K562 (cell line): ENCODE results near the gene SAP30BP. TPM values are rescaled to one million over a fixed set of nuclear protein-coding genes. Genes with fewer than 3 reads are reported as not detected.

Source experiments
- ATAC-seq: fragments of 200-7000 bp; cut with Tn5 transposase; 3 replicates; pipeline ENCODE4 v1.9.1; 2020; ENCODE audit warnings: moderate library complexity
- BruUV-seq: library from RNA; stranded (reverse); fragments of 400-500 nt; replicated peaks from 2 replicates; lab custom pipeline; 2021; lab: Mats Ljungman, UMichigan
- CTCF ChIA-PET: fragments of 300-600 bp; formaldehyde crosslinking; extraction: SDS; loops from one replicate; lab custom pipeline; 2021; ENCODE audit warnings: low intra/inter-chr PET ratio; lab: Yijun Ruan, JAX
- POLR2A ChIA-PET: fragments of 300-600, 350-650 bp; sonication (Branson Sonifier 250); formaldehyde crosslinking; extraction: SDS; loops from one replicate; lab custom pipeline; 2021; ENCODE audit warnings: antibody characterized with exemption, inconsistent platforms; lab: Yijun Ruan, JAX
- DNase-seq, 4 experiments: peaks; one replicate each; pipeline versions ENCODE4 v3.0.0 to v3.0.0-alpha.2; 2011 to 2018; ENCODE audit warnings: low spot score in 3 of 4, mixed read lengths in 3 of 4; ENCODE audit errors: extremely low read depth in 1 of 4
- FAIRE-seq: peaks from 2 replicates; lab custom pipeline; 2011; peaks lifted over from hg19 to GRCh38; lab: Jason Lieb, UNC
- H2AFZ ChIP-seq: 2 replicates; pipeline ENCODE4 v1.6.0; 2011; ENCODE audit warnings: low read depth, low read length, control low read depth, inconsistent platforms
- H3K27ac ChIP-seq: fragments of 200-600 bp; 3 replicates; pipeline ENCODE4 v1.8.0; 2011; ENCODE audit warnings: low read depth, mild to moderate bottlenecking, control low read depth, inconsistent platforms, low read length, moderate library complexity, mixed read lengths; ENCODE audit errors: extremely low read depth
- H3K27me3 ChIP-seq, 2 experiments: fragments of 300-600 bp in 1 of 2; 2 replicates in 1 of 2; 3 replicates in 1 of 2; pipeline versions ENCODE4 v1.6.0 to v1.8.0; 2011; ENCODE audit warnings: inconsistent platforms in 2 of 2, low read length in 2 of 2, mild to moderate bottlenecking in 1 of 2, mixed read lengths in 1 of 2, moderate library complexity in 1 of 2; ENCODE audit not compliant: control insufficient read depth in 2 of 2, insufficient read depth in 2 of 2
- H3K36me3 ChIP-seq: fragments of 300-600 bp; 3 replicates; pipeline ENCODE4 v1.8.0; 2011; ENCODE audit warnings: mild to moderate bottlenecking, low read length, inconsistent platforms; ENCODE audit not compliant: control insufficient read depth, insufficient read depth
- H3K4me1 ChIP-seq, 2 experiments: fragments of 200-600 bp in 1 of 2; replicated peaks in 1 of 2; 2 replicates in 1 of 2; 3 replicates in 1 of 2; pipeline versions ENCODE4 v1.5.1 to v1.8.0; 2011; ENCODE audit warnings: inconsistent platforms in 2 of 2, low read length in 2 of 2, mild to moderate bottlenecking in 1 of 2, mixed read lengths in 1 of 2, moderate library complexity in 1 of 2; ENCODE audit not compliant: control insufficient read depth in 2 of 2, insufficient read depth in 2 of 2
- H3K4me2 ChIP-seq: 2 replicates; pipeline ENCODE4 v1.6.1; 2011; ENCODE audit warnings: low read length, control low read depth, inconsistent platforms, mixed read lengths; ENCODE audit not compliant: insufficient read depth
- H3K4me3 ChIP-seq: fragments of 200-600 bp; sonication (generic), shearing (Covaris generic); 2 replicates; pipeline ENCODE4 v1.5.1; 2016; ENCODE audit warnings: control low read depth, inconsistent platforms
- H3K79me2 ChIP-seq: fragments of 200-600 bp; 3 replicates; pipeline ENCODE4 v1.8.0; 2011; ENCODE audit warnings: low read length, inconsistent platforms; ENCODE audit not compliant: control insufficient read depth, insufficient read depth
- H3K9ac ChIP-seq, 2 experiments: 2 replicates each; pipeline versions ENCODE4 v1.6.0 to v1.6.1; 2011; ENCODE audit warnings: low read depth in 2 of 2, low read length in 2 of 2, control low read depth in 1 of 2, inconsistent platforms in 1 of 2, mild to moderate bottlenecking in 1 of 2, mixed read lengths in 1 of 2; ENCODE audit not compliant: insufficient read depth in 1 of 2
- H3K9me1 ChIP-seq: one replicate; pipeline ENCODE4 v1.6.0; 2011; ENCODE audit warnings: inconsistent platforms, mild to moderate bottlenecking, low read length, moderate library complexity; ENCODE audit not compliant: control insufficient read depth, insufficient read depth
- H3K9me3 ChIP-seq: replicated peaks from 2 replicates; pipeline ENCODE4 v1.5.1; 2011; ENCODE audit warnings: low read depth, low read length, inconsistent platforms; ENCODE audit not compliant: control insufficient read depth, insufficient read depth
- H4K20me1 ChIP-seq: replicated peaks from 2 replicates; pipeline ENCODE4 v1.6.1; 2011; ENCODE audit warnings: low read length, inconsistent platforms, mixed read lengths; ENCODE audit not compliant: control insufficient read depth, insufficient read depth
- CBX8 ChIP-seq: fragments of 200-600 bp; sonication (generic); IDR thresholded peaks from 2 replicates; pipeline ENCODE4 v1.6.1; 2012; ENCODE audit warnings: borderline replicate concordance, mixed run types, low read depth, mild to moderate bottlenecking, moderate library complexity, mixed read lengths, low read length, control low read depth, inconsistent platforms; ENCODE audit not compliant: poor library complexity, severe bottlenecking; ENCODE audit errors: extremely low read depth
- E2F3 ChIP-seq: fragments of 250-450 bp; sonication (Bioruptor Pico); IDR thresholded peaks from 2 replicates; pipeline ENCODE4 v1.4.0; 2020; ENCODE audit warnings: mild to moderate bottlenecking
- MCM7 ChIP-seq, 2 experiments: fragments of 450-650 bp; IDR thresholded peaks; 2 replicates each; pipeline ENCODE4 v1.6.1; 2016 to 2018
- NFIC ChIP-seq: fragments of 450-650 bp; IDR thresholded peaks from 2 replicates; pipeline ENCODE4 v1.6.1; 2017; ENCODE audit warnings: mild to moderate bottlenecking, inconsistent platforms
- NFIX ChIP-seq: fragments of 250-450 bp; sonication (Bioruptor Pico); IDR thresholded peaks from 2 replicates; pipeline ENCODE4 v1.4.0; 2020; ENCODE audit warnings: low read depth, mild to moderate bottlenecking, moderate library complexity
- NR3C1 ChIP-seq: sonication (generic); formaldehyde crosslinking; IDR thresholded peaks from 2 replicates; pipeline ENCODE4 v1.8.1; 2022; ENCODE audit warnings: missing genetic modification reagents
- POU5F1 ChIP-seq: fragments of 150-350 bp; IDR thresholded peaks from 2 replicates; pipeline ENCODE4 v1.6.1; 2014; ENCODE audit warnings: borderline replicate concordance, low read length, low read depth, mild to moderate bottlenecking; ENCODE audit not compliant: partially characterized antibody
- RFX1 ChIP-seq: fragments of 450-650 bp; IDR thresholded peaks from 2 replicates; pipeline ENCODE4 v1.6.1; 2016; ENCODE audit warnings: mild to moderate bottlenecking, moderate library complexity
- TSC22D4 ChIP-seq: fragments of 450-650 bp; IDR thresholded peaks from 2 replicates; pipeline ENCODE4 v1.6.1; 2016; ENCODE audit warnings: missing genetic modification characterization, missing biosample characterization, control low read depth
- ZNF24 ChIP-seq: fragments of 450-650 bp; IDR thresholded peaks from 2 replicates; pipeline ENCODE4 v1.6.1; 2016
- WGBS: fragments of 100-300 bp; shearing (Covaris generic); methylation state at CpG from one replicate; pipeline ENCODE4 v1.1.6; 2016; ENCODE audit warnings: low coverage, mixed read lengths; ENCODE audit not compliant: insufficient coverage; ENCODE audit errors: missing lambda C conversion rate; 5-methylcytosine and 5-hydroxymethylcytosine counted together
- in situ Hi-C: fragments of 300-500 bp; cut with MboI; formaldehyde crosslinking; loops from 4 replicates; pipeline ENCODE4 v1.15.0; 2018; ENCODE audit warnings: inconsistent platforms, mixed read lengths
- intact Hi-C: fragments of 100-400 bp; cut with micrococcal nuclease; formaldehyde crosslinking; loops from 2 replicates; pipeline ENCODE4 v1.14.2; 2022
- polyA plus RNA-seq, 8 experiments: library from polyadenylated mRNA; depleted of rRNA in 4 of 8; stranded (reverse) in 5 of 8; unstranded in 3 of 8; fragments of >200 nt; fragmentation: Nextera tagmentation in 2 of 8; fragmentation: Illumina TruSeq in 1 of 8; extraction: Ambion mirVana in 2 of 8; extraction: Trizol in 1 of 8; gene quantifications; 2 replicates each; pipeline versions ENCODE4 v1.2.1 to v1.2.3, GENCODE V29; 2011 to 2014; ENCODE audit warnings: inconsistent platforms in 1 of 8, missing spikeins in 1 of 8
- total RNA-seq, 7 experiments: library from RNA; depleted of rRNA in 6 of 7; stranded (reverse); fragments of >200 nt in 6 of 7; fragmentation: Illumina TruSeq in 2 of 7; extraction: Trizol in 2 of 7; gene quantifications; 2 replicates each; pipeline versions ENCODE4 v1.2.1 to v1.2.3, GENCODE V29; 2011 to 2021; ENCODE audit warnings: low replicate concordance in 1 of 7
- TF ChIP-seq, protein P1 (sequence below): fragments of 450-650 bp; IDR thresholded peaks from 2 replicates; pipeline ENCODE4 v1.6.1; 2016; ENCODE audit warnings: borderline replicate concordance
- TF ChIP-seq, protein P2 (sequence below): sonication (generic); formaldehyde crosslinking; IDR thresholded peaks from 2 replicates; pipeline ENCODE4 v1.8.1; 2023; ENCODE audit warnings: missing genetic modification reagents, mild to moderate bottlenecking, borderline replicate concordance
- TF ChIP-seq, protein P3 (sequence below): fragments of 250-450 bp; sonication (Bioruptor Pico); IDR thresholded peaks from 2 replicates; pipeline ENCODE4 v1.5.0; 2020; ENCODE audit warnings: mild to moderate bottlenecking

The SAP30BP gene
- total and polyA plus RNA-seq, 9 of the 15 experiments (the other 6 are each of a cell fraction or from before 2014, with no cell fraction given) = 45.3 to 154 (median 71.7) TPM

DNA sequence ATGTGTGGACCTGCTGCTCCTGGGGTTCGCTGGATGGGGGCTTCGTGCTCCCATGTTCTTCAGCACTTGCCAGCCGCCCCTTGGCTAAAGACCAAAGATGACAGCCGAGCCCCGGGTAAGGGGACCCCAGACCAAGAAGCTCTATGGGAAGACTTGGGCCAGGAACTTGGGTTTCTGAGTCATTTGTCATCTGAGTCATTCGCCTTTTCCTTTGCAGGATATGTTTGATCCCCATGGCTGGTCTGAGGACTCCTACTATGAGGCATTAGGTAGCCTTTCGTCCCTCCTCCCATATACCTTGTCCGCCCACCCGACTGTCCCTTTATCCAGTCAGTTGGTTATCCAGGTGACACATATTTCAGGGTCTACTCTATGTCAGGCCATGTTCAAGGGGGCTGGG, 36.5 kb downstream of the SAP30BP start:
- ChIA-PET CTCF (no interaction called here), POLR2A (interaction anchor here (0.8 to 1.2 kb wide), 4 partner anchors 9 to 20 kb away, joined by 3 to 5 read pairs (median 4); no protein-coding TSS in a partner anchor)
- in situ Hi-C loops (no loop called here), intact Hi-C loops (no loop called here)
- Histone ChIP-seq H3K9me3 (no peaks in the 10 kb centered on the region), H3K79me2 (no peaks in the 10 kb centered on the region), H3K4me2 (no peak overlapping the region), H3K27ac (no peak overlapping the region), H2AFZ (no peak overlapping the region), H3K9ac (no peak overlapping the region), H3K27me3 (no peaks in the 10 kb centered on the region), H3K4me1 (peaks cover 5 to 20% of the 10 kb centered on the region in 2 experiments; a peak in 4 of 5 replicates), H3K36me3 (peaks cover 89% of the 10 kb centered on the region), H3K9me1 (peaks cover 3% of the 10 kb centered on the region), H3K4me3 (no peak overlapping the region), H4K20me1 (peaks cover 4% of the 10 kb centered on the region; the same call in 1 of the 2 replicates)
- WGBS = 97% methylated on average over 9 of the region's 9 CpGs
- ATAC-seq (no peak), DNase-seq (no peak), FAIRE-seq (no peak)
- no TSS peak for BruUV-seq
- no peak for TF ChIP-seq CBX8
- no peak for TF ChIP-seq NR3C1 (CRISPR knock-in tag)
- TF ChIP-seq RFX1 = no peak
- no peak for TF ChIP-seq E2F3 (CRISPR knock-in tag)
- TF ChIP-seq, protein P1, sequence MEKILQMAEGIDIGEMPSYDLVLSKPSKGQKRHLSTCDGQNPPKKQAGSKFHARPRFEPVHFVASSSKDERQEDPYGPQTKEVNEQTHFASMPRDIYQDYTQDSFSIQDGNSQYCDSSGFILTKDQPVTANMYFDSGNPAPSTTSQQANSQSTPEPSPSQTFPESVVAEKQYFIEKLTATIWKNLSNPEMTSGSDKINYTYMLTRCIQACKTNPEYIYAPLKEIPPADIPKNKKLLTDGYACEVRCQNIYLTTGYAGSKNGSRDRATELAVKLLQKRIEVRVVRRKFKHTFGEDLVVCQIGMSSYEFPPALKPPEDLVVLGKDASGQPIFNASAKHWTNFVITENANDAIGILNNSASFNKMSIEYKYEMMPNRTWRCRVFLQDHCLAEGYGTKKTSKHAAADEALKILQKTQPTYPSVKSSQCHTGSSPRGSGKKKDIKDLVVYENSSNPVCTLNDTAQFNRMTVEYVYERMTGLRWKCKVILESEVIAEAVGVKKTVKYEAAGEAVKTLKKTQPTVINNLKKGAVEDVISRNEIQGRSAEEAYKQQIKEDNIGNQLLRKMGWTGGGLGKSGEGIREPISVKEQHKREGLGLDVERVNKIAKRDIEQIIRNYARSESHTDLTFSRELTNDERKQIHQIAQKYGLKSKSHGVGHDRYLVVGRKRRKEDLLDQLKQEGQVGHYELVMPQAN = no peak
- TF ChIP-seq, protein P2, sequence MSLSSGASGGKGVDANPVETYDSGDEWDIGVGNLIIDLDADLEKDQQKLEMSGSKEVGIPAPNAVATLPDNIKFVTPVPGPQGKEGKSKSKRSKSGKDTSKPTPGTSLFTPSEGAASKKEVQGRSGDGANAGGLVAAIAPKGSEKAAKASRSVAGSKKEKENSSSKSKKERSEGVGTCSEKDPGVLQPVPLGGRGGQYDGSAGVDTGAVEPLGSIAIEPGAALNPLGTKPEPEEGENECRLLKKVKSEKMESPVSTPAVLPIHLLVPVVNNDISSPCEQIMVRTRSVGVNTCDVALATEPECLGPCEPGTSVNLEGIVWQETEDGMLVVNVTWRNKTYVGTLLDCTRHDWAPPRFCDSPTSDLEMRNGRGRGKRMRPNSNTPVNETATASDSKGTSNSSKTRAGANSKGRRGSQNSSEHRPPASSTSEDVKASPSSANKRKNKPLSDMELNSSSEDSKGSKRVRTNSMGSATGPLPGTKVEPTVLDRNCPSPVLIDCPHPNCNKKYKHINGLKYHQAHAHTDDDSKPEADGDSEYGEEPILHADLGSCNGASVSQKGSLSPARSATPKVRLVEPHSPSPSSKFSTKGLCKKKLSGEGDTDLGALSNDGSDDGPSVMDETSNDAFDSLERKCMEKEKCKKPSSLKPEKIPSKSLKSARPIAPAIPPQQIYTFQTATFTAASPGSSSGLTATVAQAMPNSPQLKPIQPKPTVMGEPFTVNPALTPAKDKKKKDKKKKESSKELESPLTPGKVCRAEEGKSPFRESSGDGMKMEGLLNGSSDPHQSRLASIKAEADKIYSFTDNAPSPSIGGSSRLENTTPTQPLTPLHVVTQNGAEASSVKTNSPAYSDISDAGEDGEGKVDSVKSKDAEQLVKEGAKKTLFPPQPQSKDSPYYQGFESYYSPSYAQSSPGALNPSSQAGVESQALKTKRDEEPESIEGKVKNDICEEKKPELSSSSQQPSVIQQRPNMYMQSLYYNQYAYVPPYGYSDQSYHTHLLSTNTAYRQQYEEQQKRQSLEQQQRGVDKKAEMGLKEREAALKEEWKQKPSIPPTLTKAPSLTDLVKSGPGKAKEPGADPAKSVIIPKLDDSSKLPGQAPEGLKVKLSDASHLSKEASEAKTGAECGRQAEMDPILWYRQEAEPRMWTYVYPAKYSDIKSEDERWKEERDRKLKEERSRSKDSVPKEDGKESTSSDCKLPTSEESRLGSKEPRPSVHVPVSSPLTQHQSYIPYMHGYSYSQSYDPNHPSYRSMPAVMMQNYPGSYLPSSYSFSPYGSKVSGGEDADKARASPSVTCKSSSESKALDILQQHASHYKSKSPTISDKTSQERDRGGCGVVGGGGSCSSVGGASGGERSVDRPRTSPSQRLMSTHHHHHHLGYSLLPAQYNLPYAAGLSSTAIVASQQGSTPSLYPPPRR (CRISPR knock-in tag) = no peak
- no peak for TF ChIP-seq NFIC
- TF ChIP-seq ZNF24 = no peak
- TF ChIP-seq, protein P3, sequence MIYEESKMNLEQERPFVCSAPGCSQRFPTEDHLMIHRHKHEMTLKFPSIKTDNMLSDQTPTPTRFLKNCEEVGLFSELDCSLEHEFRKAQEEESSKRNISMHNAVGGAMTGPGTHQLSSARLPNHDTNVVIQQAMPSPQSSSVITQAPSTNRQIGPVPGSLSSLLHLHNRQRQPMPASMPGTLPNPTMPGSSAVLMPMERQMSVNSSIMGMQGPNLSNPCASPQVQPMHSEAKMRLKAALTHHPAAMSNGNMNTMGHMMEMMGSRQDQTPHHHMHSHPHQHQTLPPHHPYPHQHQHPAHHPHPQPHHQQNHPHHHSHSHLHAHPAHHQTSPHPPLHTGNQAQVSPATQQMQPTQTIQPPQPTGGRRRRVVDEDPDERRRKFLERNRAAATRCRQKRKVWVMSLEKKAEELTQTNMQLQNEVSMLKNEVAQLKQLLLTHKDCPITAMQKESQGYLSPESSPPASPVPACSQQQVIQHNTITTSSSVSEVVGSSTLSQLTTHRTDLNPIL = no peak
- TF ChIP-seq MCM7 (IDR thresholded peaks at IDR 0.05) = no peak
- no peak for TF ChIP-seq NFIX (CRISPR knock-in tag)
- no peak for TF ChIP-seq POU5F1
- TF ChIP-seq TSC22D4 (tag) = no peak
